Measurements from ENCODE around the gene DUSP22.

DNA sequence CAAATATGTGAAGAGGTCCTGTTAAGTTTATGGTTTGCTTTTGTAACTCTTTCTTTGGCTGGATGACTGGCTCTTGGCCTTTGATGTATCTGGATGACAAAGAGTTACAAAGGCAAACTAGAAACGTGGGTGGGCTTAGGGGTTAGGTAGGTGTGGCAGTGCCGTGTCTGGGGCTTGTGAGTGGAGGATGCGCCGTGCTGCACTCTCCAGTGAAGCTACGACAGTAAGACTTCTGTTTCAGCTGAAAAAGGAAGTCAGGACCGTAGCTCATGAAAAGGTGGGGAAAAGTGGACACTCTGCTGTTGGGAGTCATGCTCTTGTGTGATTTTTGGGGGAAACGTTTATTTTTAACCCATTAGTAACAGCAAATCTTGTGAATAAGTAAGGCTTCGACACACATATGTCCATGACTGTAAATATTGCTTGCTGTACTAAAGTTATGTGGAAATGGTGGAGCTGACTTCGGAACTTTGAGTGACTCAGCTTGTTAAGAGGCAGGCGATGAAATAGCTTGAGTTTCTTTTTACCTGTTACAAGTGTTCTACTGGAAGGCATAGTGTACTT is 45.6 kb downstream of the DUSP22 start:
- TF ChIP-seq CTCF (IDR thresholded peaks at IDR 0.05) (no peak), EZH2 (IDR thresholded peaks at IDR 0.05; ENCODE audit: borderline replicate concordance, insufficient read depth, low read depth, low read length, poor library complexity, severe bottlenecking) (no peak)
